Karpas-422 (cell line): ENCODE measurements around the gene MPP1. TPM values are rescaled to one million over a fixed set of nuclear protein-coding genes. Genes with fewer than 3 reads are reported as not detected.

ENCODE experiments used
- DNase-seq: peaks from one replicate; pipeline ENCODE4 v3.0.0-alpha.2; 2015
- H2AFZ ChIP-seq: fragments of 200-600 bp; sonication (generic); 2 replicates; pipeline ENCODE4 v1.6.1; 2014; ENCODE audit warnings: antibody characterized with exemption, low read length, mixed read lengths
- H3K27ac ChIP-seq: fragments of 200-600 bp; sonication (generic); 2 replicates; pipeline ENCODE4 v1.5.1; 2014; ENCODE audit warnings: mild to moderate bottlenecking, low read length, moderate library complexity
- H3K27me3 ChIP-seq: fragments of 200-600 bp; sonication (generic); 2 replicates; pipeline ENCODE4 v1.6.1; 2014; ENCODE audit warnings: low read length, mixed read lengths
- H3K36me3 ChIP-seq: fragments of 200-600 bp; sonication (generic); 2 replicates; pipeline ENCODE4 v1.6.1; 2014; ENCODE audit warnings: low read length, mixed read lengths; ENCODE audit not compliant: insufficient read depth
- H3K4me1 ChIP-seq: fragments of 200-600 bp; sonication (generic); 2 replicates; pipeline ENCODE4 v1.6.1; 2014; ENCODE audit warnings: mild to moderate bottlenecking, low read length, mixed read lengths
- H3K4me2 ChIP-seq: fragments of 200-600 bp; sonication (generic); 2 replicates; pipeline ENCODE4 v1.6.1; 2014; ENCODE audit warnings: low read length, low read depth, mild to moderate bottlenecking; ENCODE audit not compliant: poor library complexity, severe bottlenecking
- H3K4me3 ChIP-seq: fragments of 200-600 bp; sonication (generic); 2 replicates; pipeline ENCODE4 v1.5.1; 2014; ENCODE audit warnings: mild to moderate bottlenecking, antibody characterized with exemption, low read length, mixed read lengths
- H3K79me2 ChIP-seq: fragments of 200-600 bp; sonication (generic); 2 replicates; pipeline ENCODE4 v1.6.1; 2014; ENCODE audit warnings: mild to moderate bottlenecking, low read length, mixed read lengths
- H3K9ac ChIP-seq: fragments of 200-600 bp; sonication (generic); 2 replicates; pipeline ENCODE4 v1.6.0; 2014; ENCODE audit warnings: low read length
- H3K9me2 ChIP-seq: fragments of 200-600 bp; sonication (generic), shearing (Covaris generic); replicated peaks from 2 replicates; pipeline ENCODE4 v1.6.0; 2014; ENCODE audit warnings: mild to moderate bottlenecking, low read length, moderate library complexity; ENCODE audit not compliant: insufficient read depth
- H3K9me3 ChIP-seq: fragments of 300-700, 200-600 bp; sonication (generic); 2 replicates; pipeline ENCODE4 v1.6.1; 2014; ENCODE audit warnings: low read length, mixed read lengths
- H4K20me1 ChIP-seq: fragments of 200-600 bp; sonication (generic); 2 replicates; pipeline ENCODE4 v1.6.1; 2014; ENCODE audit warnings: mild to moderate bottlenecking, antibody characterized with exemption, low read length, low read depth; ENCODE audit not compliant: insufficient read depth
- total RNA-seq: library from RNA; depleted of rRNA; stranded (reverse); fragments of >200 nt; shearing (Covaris generic); gene quantifications from 2 replicates; pipeline ENCODE4 v1.2.3, GENCODE V29; 2014; ENCODE audit warnings: low replicate concordance

The MPP1 gene
- total RNA-seq, 1 experiment from 2014 or later: 10.7 TPM

- Histone ChIP-seq H3K79me2 (no peaks in the 10 kb centered on the region), H3K9me3 (no peaks in the 10 kb centered on the region)
These were observed 12.0 kb downstream of the MPP1 start for GRCh38 chrX:154793084-154793795.

GRCh38 chrX:154791939-154792338, 13.3 kb downstream of the MPP1 start:
- Histone ChIP-seq H3K9ac (no peak overlapping the region), H3K27ac (no peak overlapping the region), H3K36me3 (no peaks in the 10 kb centered on the region), H3K9me2 (no peaks in the 10 kb centered on the region), H4K20me1 (no peaks in the 10 kb centered on the region), H3K4me2 (no peak overlapping the region), H3K9me3 (no peaks in the 10 kb centered on the region), H3K27me3 (no peaks in the 10 kb centered on the region), H3K79me2 (no peaks in the 10 kb centered on the region), H3K4me1 (no peaks in the 10 kb centered on the region), H2AFZ (no peak overlapping the region), H3K4me3 (no peak overlapping the region)
- no peak for DNase-seq

More at GRCh38 chrX:154793084-154793795, 12.0 kb downstream of the MPP1 start:
- Histone ChIP-seq H3K27me3 (no peaks in the 10 kb centered on the region), H3K4me2 (no peak overlapping the region), H4K20me1 (no peaks in the 10 kb centered on the region), H3K9me2 (no peaks in the 10 kb centered on the region), H3K4me1 (no peaks in the 10 kb centered on the region), H3K4me3 (no peak overlapping the region), H3K9ac (no peak overlapping the region), H3K36me3 (no peaks in the 10 kb centered on the region), H3K27ac (no peak overlapping the region), H2AFZ (no peak overlapping the region)
- no peak for DNase-seq

- no peak overlapping the region for H2AFZ ChIP-seq
- H3K4me2 ChIP-seq: no peak overlapping the region
- no peaks in the 10 kb centered on the region for H3K9me3 ChIP-seq
- H3K36me3 ChIP-seq: no peaks in the 10 kb centered on the region
- no peaks in the 10 kb centered on the region for H4K20me1 ChIP-seq
- DNase-seq: no peak
- no peaks in the 10 kb centered on the region for H3K9me2 ChIP-seq
- no peak overlapping the region for H3K27ac ChIP-seq
- no peaks in the 10 kb centered on the region for H3K4me1 ChIP-seq
- H3K79me2 ChIP-seq: no peaks in the 10 kb centered on the region
- H3K27me3 ChIP-seq: no peaks in the 10 kb centered on the region
- no peak overlapping the region for H3K9ac ChIP-seq
- no peak overlapping the region for H3K4me3 ChIP-seq
These were observed 13.8 kb downstream of the MPP1 start for GRCh38 chrX:154791467-154791866.

GRCh38 chrX:154785716-154786115, 19.6 kb downstream of the MPP1 start:
- DNase-seq: no peak
- no peak overlapping the region for H3K9ac ChIP-seq
- H3K9me2 ChIP-seq: no peaks in the 10 kb centered on the region
- no peak overlapping the region for H3K4me2 ChIP-seq
- H2AFZ ChIP-seq: no peak overlapping the region
- no peak overlapping the region for H3K27ac ChIP-seq
- no peaks in the 10 kb centered on the region for H4K20me1 ChIP-seq
- H3K9me3 ChIP-seq: no peaks in the 10 kb centered on the region
- H3K4me3 ChIP-seq: no peak overlapping the region
- no peaks in the 10 kb centered on the region for H3K27me3 ChIP-seq
- no peaks in the 10 kb centered on the region for H3K79me2 ChIP-seq
- H3K4me1 ChIP-seq: peaks cover 6% of the 10 kb centered on the region; the same call in 1 of the 2 replicates
- H3K36me3 ChIP-seq: no peaks in the 10 kb centered on the region

GRCh38 chrX:154784149-154784995, 20.9 kb downstream of the MPP1 start:
- no peak for DNase-seq
- Histone ChIP-seq H4K20me1 (no peaks in the 10 kb centered on the region), H3K4me1 (peaks cover 6% of the 10 kb centered on the region; the same call in 1 of the 2 replicates), H3K4me2 (peak overlapping the region; percentile 27), H3K36me3 (no peaks in the 10 kb centered on the region), H3K4me3 (no peak overlapping the region), H3K27ac (no peak overlapping the region), H3K9ac (no peak overlapping the region), H3K9me3 (no peaks in the 10 kb centered on the region), H3K9me2 (no peaks in the 10 kb centered on the region), H2AFZ (no peak overlapping the region), H3K79me2 (no peaks in the 10 kb centered on the region), H3K27me3 (no peaks in the 10 kb centered on the region)

GRCh38 chrX:154780968-154781367, 24.3 kb downstream of the MPP1 start:
- no peak overlapping the region for H3K4me2 ChIP-seq
- peaks cover 6% of the 10 kb centered on the region; the same call in 1 of the 2 replicates for H3K4me1 ChIP-seq
- DNase-seq: no peak
- no peaks in the 10 kb centered on the region for H3K9me3 ChIP-seq
- H3K4me3 ChIP-seq: no peak overlapping the region
- H4K20me1 ChIP-seq: no peaks in the 10 kb centered on the region; the same call in 1 of the 2 replicates
- no peak overlapping the region for H2AFZ ChIP-seq
- no peak overlapping the region for H3K27ac ChIP-seq
- no peak overlapping the region for H3K9ac ChIP-seq
- H3K9me2 ChIP-seq: no peaks in the 10 kb centered on the region
- H3K79me2 ChIP-seq: no peaks in the 10 kb centered on the region
- peaks cover under 1% of the 10 kb centered on the region; the same call in 1 of the 2 replicates for H3K36me3 ChIP-seq
- H3K27me3 ChIP-seq: no peaks in the 10 kb centered on the region

GRCh38 chrX:154779261-154779660, 26.0 kb downstream of the MPP1 start:
- H3K9ac ChIP-seq: no peak overlapping the region
- no peaks in the 10 kb centered on the region for H3K9me3 ChIP-seq
- H4K20me1 ChIP-seq: no peaks in the 10 kb centered on the region; the same call in 1 of the 2 replicates
- no peaks in the 10 kb centered on the region for H3K27me3 ChIP-seq
- H3K27ac ChIP-seq: no peak overlapping the region
- no peak overlapping the region for H3K4me3 ChIP-seq
- no peak overlapping the region for H3K4me2 ChIP-seq
- H3K4me1 ChIP-seq: peaks cover 6% of the 10 kb centered on the region; the same call in 1 of the 2 replicates
- H3K36me3 ChIP-seq: peaks cover 6% of the 10 kb centered on the region; the same call in 1 of the 2 replicates
- no peak overlapping the region for H2AFZ ChIP-seq
- H3K9me2 ChIP-seq: no peaks in the 10 kb centered on the region
- no peak for DNase-seq
- H3K79me2 ChIP-seq: no peaks in the 10 kb centered on the region

GRCh38 chrX:154776753-154777152, 28.5 kb downstream of the MPP1 start:
- Histone ChIP-seq H3K4me1 (no peaks in the 10 kb centered on the region), H3K4me3 (no peak overlapping the region), H3K36me3 (peaks cover 15% of the 10 kb centered on the region; the same call in 1 of the 2 replicates), H2AFZ (no peak overlapping the region), H3K27ac (no peak overlapping the region), H4K20me1 (peaks cover 9% of the 10 kb centered on the region; the same call in 1 of the 2 replicates), H3K79me2 (no peaks in the 10 kb centered on the region), H3K9me2 (no peaks in the 10 kb centered on the region), H3K27me3 (no peaks in the 10 kb centered on the region), H3K4me2 (no peak overlapping the region), H3K9ac (no peak overlapping the region), H3K9me3 (no peaks in the 10 kb centered on the region)
- no peak for DNase-seq
